Fibroblast of peridontal ligament (primary cell): ENCODE data around the gene CRTAP.
A peak's percentile ranks its signal among the peaks of the same experiment; 100 is the strongest.
"Not testable (repeated sequence)": the region's sequence is repeated elsewhere in the genome, so short reads cannot be mapped to it uniquely, and the experiment has no call there.

ENCODE experiments used
- DNase-seq: peaks from one replicate; pipeline ENCODE4 v3.0.0-alpha.2; 2010; ENCODE audit errors: extremely low read depth

The CRTAP gene

GRCh38 chr3:33139996-33140395 is 26.2 kb downstream of the CRTAP start:
- DNase-seq, result peak; percentile 40

- DNase-seq, result no peak
Observed at GRCh38 chr3:33141006-33141405, 27.2 kb downstream of the CRTAP start.

GRCh38 chr3:33144433-33144832 is 30.6 kb downstream of the CRTAP start:
- no peak for DNase-seq

- DNase-seq, result no peak
Observed at GRCh38 chr3:33145221-33145900, 31.5 kb downstream of the CRTAP start.

GRCh38 chr3:33145901-33146580 is 32.2 kb downstream of the CRTAP start:
- no peak for DNase-seq

- peak; percentile 68 for DNase-seq
Observed at GRCh38 chr3:33146791-33147445, 33.1 kb downstream of the CRTAP start.

- no peak for DNase-seq
Observed at GRCh38 chr3:33149342-33149741, 35.5 kb downstream of the CRTAP start.

GRCh38 chr3:33152363-33153360 is 38.8 kb downstream of the CRTAP start:
- no peak for DNase-seq

GRCh38 chr3:33153782-33154181 is 40.0 kb downstream of the CRTAP start:
- no peak for DNase-seq

GRCh38 chr3:33155301-33155700 is 41.5 kb downstream of the CRTAP start:
- no peak for DNase-seq

GRCh38 chr3:33159234-33159633 is 45.4 kb downstream of the CRTAP start:
- DNase-seq, result no peak

- DNase-seq, result no peak
Observed at GRCh38 chr3:33159981-33160380, 46.2 kb downstream of the CRTAP start.

- not testable (repeated sequence) for DNase-seq
Observed at GRCh38 chr3:33162621-33163020, 48.8 kb downstream of the CRTAP start.

- no peak for DNase-seq
Observed at GRCh38 chr3:33165372-33165771, 51.6 kb downstream of the CRTAP start.

GRCh38 chr3:33166095-33166494 is 52.3 kb downstream of the CRTAP start:
- no peak for DNase-seq

GRCh38 chr3:33167284-33167683 is 53.5 kb downstream of the CRTAP start:
- no peak for DNase-seq

GRCh38 chr3:33167716-33168336 is 54.0 kb downstream of the CRTAP start:
- DNase-seq, result peak; percentile 13

GRCh38 chr3:33170531-33170930 is 56.7 kb downstream of the CRTAP start:
- DNase-seq, result no peak

GRCh38 chr3:33171580-33171979 is 57.8 kb downstream of the CRTAP start:
- DNase-seq, result no peak

- DNase-seq, result no peak
Observed at GRCh38 chr3:33173103-33173502, 59.3 kb downstream of the CRTAP start.

- DNase-seq, result no peak
Observed at GRCh38 chr3:33173672-33174071, 59.9 kb downstream of the CRTAP start.
